LNCaP clone FGC (cell line): ENCODE results near the gene COL18A1.

Source experiments
- DNase-seq: peaks from one replicate; pipeline ENCODE4 v3.0.0-alpha.2; 2011; ENCODE audit warnings: low read depth
- H3K4me3 ChIP-seq: 2 replicates; pipeline ENCODE4 v1.5.1; 2011; ENCODE audit warnings: mild to moderate bottlenecking, low read depth, low read length, control low read depth
- CTCF ChIP-seq: IDR thresholded peaks from 2 replicates; pipeline ENCODE4 v1.5.1; 2012; ENCODE audit warnings: mild to moderate bottlenecking; ENCODE audit not compliant: control insufficient read depth, insufficient read depth; ENCODE audit errors: extremely low read depth

Gene COL18A1

GRCh38 chr21:45531393-45532215, 126.6 kb downstream of the COL18A1 start:
- DNase-seq = no peak
- TF ChIP-seq CTCF = no peak
- no peak overlapping the region for H3K4me3 ChIP-seq

GRCh38 chr21:45532826-45533360, 127.9 kb downstream of the COL18A1 start:
- no peak overlapping the region for H3K4me3 ChIP-seq
- TF ChIP-seq CTCF = no peak
- no peak for DNase-seq

GRCh38 chr21:45533361-45533845, 128.4 kb downstream of the COL18A1 start:
- no peak for DNase-seq
- H3K4me3 ChIP-seq = no peak overlapping the region
- TF ChIP-seq CTCF = no peak

GRCh38 chr21:45533846-45534635, 129.1 kb downstream of the COL18A1 start:
- H3K4me3 ChIP-seq = no peak overlapping the region
- DNase-seq = no peak
- no peak for TF ChIP-seq CTCF

- TF ChIP-seq CTCF = no peak
- no peak for DNase-seq
- no peak overlapping the region for H3K4me3 ChIP-seq
These were observed 129.8 kb downstream of the COL18A1 start for GRCh38 chr21:45534636-45535331.

- no peak for DNase-seq
- no peak overlapping the region for H3K4me3 ChIP-seq
- no peak for TF ChIP-seq CTCF
These were observed 130.5 kb downstream of the COL18A1 start for GRCh38 chr21:45535341-45536081.
